Measurements from ENCODE around the gene NEK10.
"Not testable (repeated sequence)": the region's sequence is repeated elsewhere in the genome, so short reads cannot be mapped to it uniquely, and the experiment has no call there.

Gene NEK10

GRCh38 chr3:27368831-27369607 lies at the start of gene NEK10:
NEK10 (minus strand) TSS chr3:27369383; CDS start chr3:27352882, 16,501 bp downstream.
- DNase-seq (ENCODE audit: low spot score), result peak; percentile 90
- TF ChIP-seq, protein P1, sequence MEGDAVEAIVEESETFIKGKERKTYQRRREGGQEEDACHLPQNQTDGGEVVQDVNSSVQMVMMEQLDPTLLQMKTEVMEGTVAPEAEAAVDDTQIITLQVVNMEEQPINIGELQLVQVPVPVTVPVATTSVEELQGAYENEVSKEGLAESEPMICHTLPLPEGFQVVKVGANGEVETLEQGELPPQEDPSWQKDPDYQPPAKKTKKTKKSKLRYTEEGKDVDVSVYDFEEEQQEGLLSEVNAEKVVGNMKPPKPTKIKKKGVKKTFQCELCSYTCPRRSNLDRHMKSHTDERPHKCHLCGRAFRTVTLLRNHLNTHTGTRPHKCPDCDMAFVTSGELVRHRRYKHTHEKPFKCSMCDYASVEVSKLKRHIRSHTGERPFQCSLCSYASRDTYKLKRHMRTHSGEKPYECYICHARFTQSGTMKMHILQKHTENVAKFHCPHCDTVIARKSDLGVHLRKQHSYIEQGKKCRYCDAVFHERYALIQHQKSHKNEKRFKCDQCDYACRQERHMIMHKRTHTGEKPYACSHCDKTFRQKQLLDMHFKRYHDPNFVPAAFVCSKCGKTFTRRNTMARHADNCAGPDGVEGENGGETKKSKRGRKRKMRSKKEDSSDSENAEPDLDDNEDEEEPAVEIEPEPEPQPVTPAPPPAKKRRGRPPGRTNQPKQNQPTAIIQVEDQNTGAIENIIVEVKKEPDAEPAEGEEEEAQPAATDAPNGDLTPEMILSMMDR (IDR thresholded peaks at IDR 0.05; ENCODE audit: extremely low read depth, missing control alignments), result no peak

DNA sequence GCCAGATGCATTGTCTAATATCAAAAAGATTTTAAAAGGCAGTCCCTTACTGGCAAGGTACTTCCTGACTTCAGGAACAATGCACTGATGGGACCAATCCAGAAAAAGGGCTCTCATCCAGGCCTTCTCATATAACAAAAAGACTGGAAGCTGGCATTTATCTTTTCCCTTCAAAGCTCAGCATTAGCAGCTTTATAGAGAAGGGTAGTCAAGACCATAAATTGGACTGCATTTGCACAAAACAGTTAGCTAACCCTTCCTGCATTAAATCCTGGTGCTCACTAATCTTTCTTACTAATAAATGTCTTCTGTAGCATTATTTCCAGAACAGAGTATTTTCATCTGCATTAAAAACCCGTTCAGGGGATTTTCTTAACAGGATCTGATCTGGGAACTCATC lies 46.0 kb upstream of the NEK10 start:
- TF ChIP-seq, protein P1 (IDR thresholded peaks at IDR 0.05; ENCODE audit: extremely low read depth, missing control alignments), result no peak
- DNase-seq (ENCODE audit: low spot score), result no peak

DNA sequence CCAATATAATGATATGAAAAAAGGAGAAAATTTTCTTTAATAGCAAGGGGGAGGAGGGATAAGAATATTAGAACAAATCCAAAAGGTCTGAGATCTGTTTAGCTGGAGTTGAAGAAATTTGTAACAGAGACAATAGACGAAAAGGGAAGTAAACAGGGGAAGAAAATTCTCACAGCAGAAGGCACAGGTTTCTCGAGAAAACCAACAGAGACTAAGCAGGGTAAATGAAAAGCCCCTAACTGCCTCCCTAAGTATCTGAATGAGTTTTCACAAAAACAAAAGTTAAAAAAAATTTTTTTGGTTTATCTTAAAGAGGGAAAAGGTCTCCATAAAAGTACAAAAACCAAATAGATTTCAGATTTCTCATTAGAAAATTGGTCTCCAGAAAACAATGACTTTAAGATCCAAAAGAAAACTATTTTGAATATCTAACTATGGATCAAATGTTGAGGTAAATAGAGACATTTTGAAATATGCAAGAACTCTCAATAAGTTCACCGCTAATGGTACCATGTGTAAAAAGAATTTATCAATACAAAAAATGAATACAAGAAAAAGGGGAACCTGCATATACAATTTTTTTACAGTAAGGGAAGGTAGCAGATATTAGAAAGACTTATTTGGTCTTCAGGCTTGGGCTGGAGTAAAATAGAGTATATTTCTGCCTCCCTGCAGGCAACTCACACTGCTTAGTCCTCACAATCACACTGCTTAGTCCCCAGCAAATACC lies 23.9 kb upstream of the NEK10 start:
- TF ChIP-seq, protein P1 (IDR thresholded peaks at IDR 0.05; ENCODE audit: extremely low read depth, missing control alignments), result no peak
- DNase-seq (ENCODE audit: low spot score), result peak; percentile 41

DNA sequence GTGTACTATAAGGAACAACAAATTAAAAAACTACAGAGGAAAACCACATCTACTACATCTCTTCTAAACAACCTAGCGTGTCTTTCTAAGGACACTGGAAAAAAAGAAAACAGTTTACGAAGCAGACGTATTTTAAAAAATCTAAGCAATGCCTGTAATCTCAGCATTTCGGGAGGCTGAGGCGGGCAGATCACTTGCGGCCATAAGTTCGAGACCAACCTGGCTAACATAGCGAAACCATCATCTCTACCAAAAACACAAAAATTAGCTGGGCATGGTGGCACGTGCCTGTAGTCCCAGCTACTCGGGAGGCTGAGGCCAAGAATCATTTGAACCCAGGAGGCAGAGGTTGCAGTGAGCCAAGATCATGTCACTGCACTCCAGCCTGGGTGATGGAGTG lies 23.2 kb upstream of the NEK10 start:
- DNase-seq (ENCODE audit: low spot score), result not testable (repeated sequence)

DNA sequence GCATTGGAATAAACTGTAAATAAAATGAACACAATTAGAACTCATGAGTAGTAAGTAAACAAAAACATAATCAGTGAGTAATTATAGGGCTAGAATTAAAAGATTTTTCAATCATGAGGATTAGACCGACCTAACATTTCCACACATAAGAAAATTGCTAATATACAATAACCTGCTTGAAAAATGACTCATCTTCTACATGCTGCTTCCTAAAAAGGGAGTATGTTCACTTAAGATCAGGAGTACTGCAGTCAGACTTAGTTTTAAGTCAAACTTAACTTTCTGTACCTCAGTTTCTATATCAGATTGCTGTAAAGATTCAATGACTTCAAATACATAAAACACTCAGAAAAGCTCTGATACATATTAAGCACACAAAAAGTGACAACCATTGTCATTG lies 22.6 kb upstream of the NEK10 start:
- TF ChIP-seq, protein P1 (IDR thresholded peaks at IDR 0.05; ENCODE audit: extremely low read depth, missing control alignments), result no peak
- DNase-seq (ENCODE audit: low spot score), result no peak

GRCh38 chr3:27387625-27388024 lies 18.4 kb upstream of the NEK10 start:
- no peak for DNase-seq (ENCODE audit: low spot score)
- TF ChIP-seq, protein P1 (IDR thresholded peaks at IDR 0.05; ENCODE audit: extremely low read depth, missing control alignments), result no peak

DNA sequence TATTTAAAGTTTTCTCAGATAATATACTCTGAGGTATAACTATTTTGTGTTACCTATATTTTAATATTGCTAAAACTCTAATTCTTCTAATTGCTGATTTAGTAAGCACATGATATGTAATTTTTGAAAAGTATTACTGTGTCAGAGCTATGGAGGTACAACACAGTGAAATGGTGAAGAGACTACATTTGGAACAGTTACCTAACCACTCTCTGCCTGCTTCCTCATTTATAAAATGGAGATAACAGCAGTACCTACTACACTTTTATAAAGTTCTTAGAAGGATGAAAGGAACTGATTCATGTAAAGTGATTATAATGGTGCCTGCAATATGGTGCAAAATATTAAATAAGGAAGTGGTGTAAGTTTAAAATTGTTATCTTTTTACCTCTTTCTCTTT lies 16.3 kb upstream of the NEK10 start:
- no peak for DNase-seq (ENCODE audit: low spot score)
- TF ChIP-seq, protein P1 (IDR thresholded peaks at IDR 0.05; ENCODE audit: extremely low read depth, missing control alignments), result no peak

Data from GM20000 (cell line).